Memory B cell (primary cell): ENCODE measurements around the gene HIGD1C.
A peak's percentile ranks its signal among the peaks of the same experiment; 100 is the strongest.
"Not testable (repeated sequence)": the region's sequence is repeated elsewhere in the genome, so short reads cannot be mapped to it uniquely, and the experiment has no call there.

ENCODE experiments used
- ATAC-seq: fragments of 150-1000 bp; cut with Tn5 transposase; 2 replicates; pipeline ENCODE4 v1.10.0; 2021; ENCODE audit warnings: low read depth, mild to moderate bottlenecking, moderate library complexity
- DNase-seq, 2 donors: peaks; one replicate each; pipeline ENCODE4 v3.0.0; 2022; ENCODE audit warnings: low spot score in 2 of 2
- H3K27ac Mint-ChIP-seq: one replicate; pipeline ENCODE4 v1.8.0; 2022; ENCODE audit warnings: mild to moderate bottlenecking, moderate library complexity, mixed read lengths
- H3K27me3 Mint-ChIP-seq: one replicate; pipeline ENCODE4 v1.8.0; 2022; ENCODE audit warnings: mixed read lengths
- H3K36me3 Mint-ChIP-seq: one replicate; pipeline ENCODE4 v1.8.0; 2022; ENCODE audit warnings: mild to moderate bottlenecking, mixed read lengths
- H3K4me1 Mint-ChIP-seq: one replicate; pipeline ENCODE4 v1.8.0; 2022; ENCODE audit warnings: mixed read lengths
- H3K4me3 Mint-ChIP-seq: one replicate; pipeline ENCODE4 v1.8.0; 2022; ENCODE audit warnings: mild to moderate bottlenecking, moderate library complexity, mixed read lengths
- H3K9me3 Mint-ChIP-seq: one replicate; pipeline ENCODE4 v1.8.0; 2022; ENCODE audit warnings: mixed read lengths

The HIGD1C gene

GRCh38 chr12:50952510-50952909, at the start of gene HIGD1C:
HIGD1C (plus strand) TSS chr12:50952544; CDS start chr12:50953999, 1,455 bp downstream.
- ATAC-seq = no peak
- no peaks in the 10 kb centered on the region for H3K27me3 Mint-ChIP-seq
- H3K4me3 Mint-ChIP-seq = no peak within 1 kb of the TSS
- no peaks in the 10 kb centered on the region for H3K4me1 Mint-ChIP-seq
- DNase-seq = no peak
- no peaks in the 10 kb centered on the region for H3K9me3 Mint-ChIP-seq
- no peaks in the 10 kb centered on the region for H3K36me3 Mint-ChIP-seq
- no peak within 1 kb of the TSS for H3K27ac Mint-ChIP-seq

- not testable (repeated sequence) for H3K4me3 Mint-ChIP-seq, H3K4me1 Mint-ChIP-seq, ATAC-seq, H3K9me3 Mint-ChIP-seq, DNase-seq, H3K27me3 Mint-ChIP-seq, H3K27ac Mint-ChIP-seq
- H3K36me3 Mint-ChIP-seq = peaks cover 15% of the 10 kb centered on the region
Observed at GRCh38 chr12:50908479-50908878, 43.9 kb upstream of the HIGD1C start.

GRCh38 chr12:50912361-50912760, 40.0 kb upstream of the HIGD1C start:
- DNase-seq, H3K4me3 Mint-ChIP-seq, H3K4me1 Mint-ChIP-seq, H3K27ac Mint-ChIP-seq, ATAC-seq, H3K27me3 Mint-ChIP-seq: not testable (repeated sequence)
- Mint-ChIP-seq H3K36me3 (peaks cover 23% of the 10 kb centered on the region), H3K9me3 (peaks cover 17% of the 10 kb centered on the region)

- H3K9me3 Mint-ChIP-seq = peaks cover 18% of the 10 kb centered on the region
- ATAC-seq (no peak), DNase-seq (no peak)
- H3K27ac Mint-ChIP-seq = no peak overlapping the region
- H3K4me1 Mint-ChIP-seq = peaks cover 2% of the 10 kb centered on the region
- peaks cover 2% of the 10 kb centered on the region for H3K27me3 Mint-ChIP-seq
- peaks cover 26% of the 10 kb centered on the region for H3K36me3 Mint-ChIP-seq
- H3K4me3 Mint-ChIP-seq = no peak overlapping the region
Observed at GRCh38 chr12:50913224-50913623, 39.1 kb upstream of the HIGD1C start.

- ATAC-seq (no peak), DNase-seq (no peak)
- no peak overlapping the region for H3K4me3 Mint-ChIP-seq
- no peak overlapping the region for H3K27ac Mint-ChIP-seq
- H3K27me3 Mint-ChIP-seq = peaks cover 2% of the 10 kb centered on the region
- peaks cover 18% of the 10 kb centered on the region for H3K9me3 Mint-ChIP-seq
- H3K36me3 Mint-ChIP-seq = peaks cover 26% of the 10 kb centered on the region
- H3K4me1 Mint-ChIP-seq = peaks cover 11% of the 10 kb centered on the region
Observed at GRCh38 chr12:50914872-50915484, 37.4 kb upstream of the HIGD1C start.

- ATAC-seq (no peak), DNase-seq (no peak)
- peaks cover 13% of the 10 kb centered on the region for H3K9me3 Mint-ChIP-seq
- H3K27me3 Mint-ChIP-seq = no peaks in the 10 kb centered on the region
- H3K4me1 Mint-ChIP-seq = peaks cover 13% of the 10 kb centered on the region
- peaks cover 22% of the 10 kb centered on the region for H3K36me3 Mint-ChIP-seq
- H3K4me3 Mint-ChIP-seq = no peak overlapping the region
- no peak overlapping the region for H3K27ac Mint-ChIP-seq
Observed at GRCh38 chr12:50916292-50916691, 36.1 kb upstream of the HIGD1C start.

GRCh38 chr12:50918584-50919316, 33.6 kb upstream of the HIGD1C start:
- Mint-ChIP-seq H3K36me3 (peaks cover 8% of the 10 kb centered on the region), H3K27ac (no peak overlapping the region), H3K27me3 (no peaks in the 10 kb centered on the region), H3K4me3 (no peak overlapping the region), H3K4me1 (peaks cover 22% of the 10 kb centered on the region), H3K9me3 (peaks cover 6% of the 10 kb centered on the region)
- ATAC-seq (no peak), DNase-seq (no peak)

GRCh38 chr12:50922820-50923219, 29.5 kb upstream of the HIGD1C start:
- peaks cover 32% of the 10 kb centered on the region for H3K4me1 Mint-ChIP-seq
- no peak for ATAC-seq
- H3K9me3 Mint-ChIP-seq = no peaks in the 10 kb centered on the region
- no peaks in the 10 kb centered on the region for H3K27me3 Mint-ChIP-seq
- H3K36me3 Mint-ChIP-seq = peaks cover 6% of the 10 kb centered on the region
- peak overlapping the region; percentile 91 for H3K27ac Mint-ChIP-seq
- DNase-seq = no peak
- peak overlapping the region; percentile 73 for H3K4me3 Mint-ChIP-seq

GRCh38 chr12:50923361-50924130, 28.8 kb upstream of the HIGD1C start:
- peak; percentile 1 for ATAC-seq
- H3K36me3 Mint-ChIP-seq = peaks cover 10% of the 10 kb centered on the region
- DNase-seq = peak in 1 of 2 donors; percentile 7
- H3K9me3 Mint-ChIP-seq = no peaks in the 10 kb centered on the region
- peak overlapping the region; percentile 91 for H3K27ac Mint-ChIP-seq
- peak overlapping the region; percentile 100 for H3K4me3 Mint-ChIP-seq
- H3K4me1 Mint-ChIP-seq = peaks cover 31% of the 10 kb centered on the region
- H3K27me3 Mint-ChIP-seq = no peaks in the 10 kb centered on the region

GRCh38 chr12:50924131-50924438, 28.3 kb upstream of the HIGD1C start:
- peaks cover 29% of the 10 kb centered on the region for H3K4me1 Mint-ChIP-seq
- ATAC-seq = peak; percentile 23
- H3K27ac Mint-ChIP-seq = peak overlapping the region; percentile 91
- peak overlapping the region; percentile 100 for H3K4me3 Mint-ChIP-seq
- H3K27me3 Mint-ChIP-seq = no peaks in the 10 kb centered on the region
- peaks cover 12% of the 10 kb centered on the region for H3K36me3 Mint-ChIP-seq
- no peaks in the 10 kb centered on the region for H3K9me3 Mint-ChIP-seq
- DNase-seq = peak in 1 of 2 donors; percentile 27

- Mint-ChIP-seq H3K27ac (peak overlapping the region; percentile 91), H3K27me3 (no peaks in the 10 kb centered on the region), H3K36me3 (peaks cover 14% of the 10 kb centered on the region), H3K9me3 (no peaks in the 10 kb centered on the region), H3K4me3 (peak overlapping the region; percentile 100), H3K4me1 (peaks cover 33% of the 10 kb centered on the region)
- ATAC-seq = peak; percentile 82
- peak; percentile 46 to 57 for DNase-seq
Observed at GRCh38 chr12:50924439-50925341, 27.7 kb upstream of the HIGD1C start.

- ATAC-seq = peak; percentile 26
- peak overlapping the region; percentile 91 for H3K27ac Mint-ChIP-seq
- peaks cover 18% of the 10 kb centered on the region for H3K36me3 Mint-ChIP-seq
- no peaks in the 10 kb centered on the region for H3K9me3 Mint-ChIP-seq
- peaks cover 32% of the 10 kb centered on the region for H3K4me1 Mint-ChIP-seq
- DNase-seq = peak; percentile 9 to 25
- peak overlapping the region; percentile 100 for H3K4me3 Mint-ChIP-seq
- no peaks in the 10 kb centered on the region for H3K27me3 Mint-ChIP-seq
Observed at GRCh38 chr12:50925342-50925651, 27.0 kb upstream of the HIGD1C start.

GRCh38 chr12:50925920-50926319, 26.4 kb upstream of the HIGD1C start:
- DNase-seq (no peak), ATAC-seq (no peak)
- peaks cover 21% of the 10 kb centered on the region for H3K36me3 Mint-ChIP-seq
- H3K4me1 Mint-ChIP-seq = peaks cover 32% of the 10 kb centered on the region
- no peaks in the 10 kb centered on the region for H3K27me3 Mint-ChIP-seq
- peak overlapping the region; percentile 91 for H3K27ac Mint-ChIP-seq
- H3K4me3 Mint-ChIP-seq = peak overlapping the region; percentile 100
- H3K9me3 Mint-ChIP-seq = no peaks in the 10 kb centered on the region
